Activated CD4-positive, alpha-beta T cell treated with anti-CD3 and anti-CD28 coated beads, Interleukin-2, amount 10 ng/mL, durations not matched to agents 7 days and 5 days (primary cell): ENCODE results near the gene ZNF30. TPM values are rescaled to one million over a fixed set of nuclear protein-coding genes. Genes with fewer than 3 reads are reported as not detected.
"Not testable (repeated sequence)": the region's sequence is repeated elsewhere in the genome, so short reads cannot be mapped to it uniquely, and the experiment has no call there.

Experiments
- CTCF ChIA-PET: fragments of 350-600 bp; sonication (Branson Sonifier 250); formaldehyde crosslinking; loops from one replicate; lab custom pipeline; 2021; ENCODE audit warnings: antibody characterized with exemption; lab: Charles Lee
- POLR2A ChIA-PET: fragments of 350-600 bp; sonication (Branson Sonifier 250); formaldehyde crosslinking; loops from one replicate; lab custom pipeline; 2021; ENCODE audit warnings: antibody characterized with exemption; lab: Charles Lee
- DNase-seq: peaks from one replicate; pipeline ENCODE4 v3.0.0-alpha.2; 2020
- H3K27ac Mint-ChIP-seq: one replicate; pipeline ENCODE4 v1.8.0; 2021; ENCODE audit warnings: mild to moderate bottlenecking, moderate library complexity, mixed read lengths
- H3K27me3 Mint-ChIP-seq: one replicate; pipeline ENCODE4 v1.8.0; 2021; ENCODE audit warnings: mixed read lengths
- H3K36me3 Mint-ChIP-seq: one replicate; pipeline ENCODE4 v1.8.0; 2021; ENCODE audit warnings: low read depth, mixed read lengths
- H3K4me1 Mint-ChIP-seq: one replicate; pipeline ENCODE4 v1.8.0; 2021; ENCODE audit warnings: mixed read lengths
- H3K4me3 Mint-ChIP-seq: one replicate; pipeline ENCODE4 v1.8.0; 2021; ENCODE audit warnings: mild to moderate bottlenecking, moderate library complexity, mixed read lengths
- H3K9me3 Mint-ChIP-seq: one replicate; pipeline ENCODE4 v1.8.0; 2021; ENCODE audit warnings: mixed read lengths
- total RNA-seq, 2 experiments: library from RNA; stranded (reverse); gene quantifications; one replicate each; pipeline ENCODE4 v1.2.3, GENCODE V29; 2021

Gene ZNF30
- total RNA-seq, 2 experiments from 2014 or later: 4.0 to 4.8 TPM

- H3K36me3 Mint-ChIP-seq: peaks cover 8% of the 10 kb centered on the region
- CTCF ChIA-PET: interaction anchor here (0.5 to 1.6 kb wide), 5 partner anchors 10 to 135 kb away, joined by 3 to 7 read pairs (median 3); no protein-coding TSS in a partner anchor
- peaks cover 2% of the 10 kb centered on the region for H3K27me3 Mint-ChIP-seq
- peaks cover 15% of the 10 kb centered on the region for H3K9me3 Mint-ChIP-seq
- no peak for DNase-seq
- H3K4me1 Mint-ChIP-seq: peaks cover 4% of the 10 kb centered on the region
- POLR2A ChIA-PET: no interaction called here
- H3K27ac Mint-ChIP-seq: no peak overlapping the region
- H3K4me3 Mint-ChIP-seq: no peak overlapping the region
These were observed 53.3 kb downstream of the ZNF30 start for GRCh38 chr19:34979819-34980640.

- CTCF ChIA-PET: no interaction called here
These were observed 55.6 kb downstream of the ZNF30 start for GRCh38 chr19:34982275-34982674.

GRCh38 chr19:34983786-34984185, 57.1 kb downstream of the ZNF30 start:
- peaks cover 6% of the 10 kb centered on the region for H3K9me3 Mint-ChIP-seq

More at GRCh38 chr19:34982275-34982674, 55.6 kb downstream of the ZNF30 start:
- Mint-ChIP-seq H3K27me3 (peaks cover 2% of the 10 kb centered on the region), H3K9me3 (peaks cover 6% of the 10 kb centered on the region), H3K27ac (no peak overlapping the region), H3K36me3 (peaks cover 2% of the 10 kb centered on the region), H3K4me3 (no peak overlapping the region), H3K4me1 (peaks cover 10% of the 10 kb centered on the region)
- POLR2A ChIA-PET: no interaction called here
- DNase-seq: no peak

GRCh38 chr19:34984287-34984686, 57.6 kb downstream of the ZNF30 start:
- peaks cover 6% of the 10 kb centered on the region for H3K9me3 Mint-ChIP-seq
- H3K4me3 Mint-ChIP-seq: no peak overlapping the region
- peaks cover 11% of the 10 kb centered on the region for H3K4me1 Mint-ChIP-seq
- no peak for DNase-seq
- H3K27me3 Mint-ChIP-seq: peaks cover 2% of the 10 kb centered on the region
- H3K36me3 Mint-ChIP-seq: peaks cover 2% of the 10 kb centered on the region
- ChIA-PET CTCF (no interaction called here), POLR2A (no interaction called here)
- no peak overlapping the region for H3K27ac Mint-ChIP-seq

More at GRCh38 chr19:34983786-34984185, 57.1 kb downstream of the ZNF30 start:
- Mint-ChIP-seq H3K4me1 (peaks cover 10% of the 10 kb centered on the region), H3K36me3 (peaks cover 2% of the 10 kb centered on the region), H3K27me3 (peaks cover 2% of the 10 kb centered on the region), H3K27ac (no peak overlapping the region), H3K4me3 (no peak overlapping the region)
- POLR2A ChIA-PET: no interaction called here
- no peak for DNase-seq
- CTCF ChIA-PET: no interaction called here

- Mint-ChIP-seq H3K27ac (peak overlapping the region; percentile 78), H3K4me3 (no peak overlapping the region), H3K36me3 (peaks cover 4% of the 10 kb centered on the region), H3K27me3 (peaks cover 2% of the 10 kb centered on the region), H3K4me1 (peaks cover 15% of the 10 kb centered on the region), H3K9me3 (peaks cover 6% of the 10 kb centered on the region)
- ChIA-PET POLR2A (no interaction called here), CTCF (interaction anchor here (0.6 kb wide), 1 partner anchor 82 kb away, joined by 4 read pairs; no protein-coding TSS in a partner anchor)
- DNase-seq: peak; percentile 35
These were observed 58.7 kb downstream of the ZNF30 start for GRCh38 chr19:34985249-34986022.

- Mint-ChIP-seq H3K4me3 (no peak overlapping the region), H3K9me3 (peaks cover 8% of the 10 kb centered on the region), H3K36me3 (peaks cover 10% of the 10 kb centered on the region), H3K27me3 (no peaks in the 10 kb centered on the region), H3K4me1 (peaks cover 35% of the 10 kb centered on the region), H3K27ac (no peak overlapping the region)
- no peak for DNase-seq
- ChIA-PET CTCF (no interaction called here), POLR2A (no interaction called here)
These were observed 61.4 kb downstream of the ZNF30 start for GRCh38 chr19:34988119-34988518.

GRCh38 chr19:34989298-34989697, 62.6 kb downstream of the ZNF30 start:
- DNase-seq: no peak
- Mint-ChIP-seq H3K27ac (no peak overlapping the region), H3K36me3 (peaks cover 10% of the 10 kb centered on the region), H3K27me3 (no peaks in the 10 kb centered on the region), H3K9me3 (peaks cover 5% of the 10 kb centered on the region), H3K4me1 (peaks cover 42% of the 10 kb centered on the region), H3K4me3 (no peak overlapping the region)
- ChIA-PET POLR2A (no interaction called here), CTCF (no interaction called here)

- H3K36me3 Mint-ChIP-seq: peaks cover 11% of the 10 kb centered on the region
- CTCF ChIA-PET: interaction anchor here (1.1 kb wide), 1 partner anchor 11 kb away, joined by 3 read pairs; no protein-coding TSS in a partner anchor
- no peaks in the 10 kb centered on the region for H3K27me3 Mint-ChIP-seq
- H3K4me3 Mint-ChIP-seq: no peak overlapping the region
- H3K27ac Mint-ChIP-seq: peak overlapping the region; percentile 26
- DNase-seq: no peak
- peaks cover 2% of the 10 kb centered on the region for H3K9me3 Mint-ChIP-seq
- H3K4me1 Mint-ChIP-seq: peaks cover 38% of the 10 kb centered on the region
- POLR2A ChIA-PET: interaction anchor here (0.8 kb wide), 1 partner anchor 9 kb away, joined by 3 read pairs; the partner anchor contains the start of gene GRAMD1A
These were observed 64.0 kb downstream of the ZNF30 start for GRCh38 chr19:34990578-34991192.

- H3K4me3 Mint-ChIP-seq: no peak overlapping the region
- ChIA-PET POLR2A (no interaction called here), CTCF (no interaction called here)
- H3K36me3 Mint-ChIP-seq: peaks cover 11% of the 10 kb centered on the region
- H3K4me1 Mint-ChIP-seq: peaks cover 46% of the 10 kb centered on the region
- peaks cover 2% of the 10 kb centered on the region for H3K9me3 Mint-ChIP-seq
- H3K27ac Mint-ChIP-seq: no peak overlapping the region
- H3K27me3 Mint-ChIP-seq: no peaks in the 10 kb centered on the region
- no peak for DNase-seq
These were observed 65.0 kb downstream of the ZNF30 start for GRCh38 chr19:34991542-34992333.

- POLR2A ChIA-PET, H3K27ac Mint-ChIP-seq, DNase-seq, H3K27me3 Mint-ChIP-seq, H3K9me3 Mint-ChIP-seq, CTCF ChIA-PET: not testable (repeated sequence)
- H3K4me1 Mint-ChIP-seq: peaks cover 54% of the 10 kb centered on the region
- peak overlapping the region; percentile 30 for H3K4me3 Mint-ChIP-seq
- peaks cover 11% of the 10 kb centered on the region for H3K36me3 Mint-ChIP-seq
These were observed 65.9 kb downstream of the ZNF30 start for GRCh38 chr19:34992582-34992981.

GRCh38 chr19:34994286-34994642, 67.6 kb downstream of the ZNF30 start:
- Mint-ChIP-seq H3K27me3 (no peaks in the 10 kb centered on the region), H3K4me3 (no peak overlapping the region), H3K4me1 (peaks cover 68% of the 10 kb centered on the region), H3K27ac (peak overlapping the region; percentile 33), H3K36me3 (peaks cover 11% of the 10 kb centered on the region), H3K9me3 (peaks cover 2% of the 10 kb centered on the region)
- ChIA-PET POLR2A (interaction anchor here (0.7 kb wide), 1 partner anchor 1258 kb away, joined by 4 read pairs; no protein-coding TSS in a partner anchor), CTCF (interaction anchor here (0.8 to 1.7 kb wide), 3 partner anchors 16 to 20 kb away, joined by 3 to 4 read pairs (median 3); no protein-coding TSS in a partner anchor)
- DNase-seq: no peak
